Stomach smooth muscle (tissue), 2 donors: Measurements from ENCODE around the gene MRPL45.
"Not testable (repeated sequence)": the region's sequence is repeated elsewhere in the genome, so short reads cannot be mapped to it uniquely, and the experiment has no call there.

Experiments used
- H3K27ac ChIP-seq: one replicate; pipeline ENCODE4 v1.7.0; 2013; ENCODE audit warnings: mild to moderate bottlenecking, low read length, inconsistent platforms
- H3K27me3 ChIP-seq, 2 donors: one replicate each; pipeline ENCODE4 v1.7.0; 2013; ENCODE audit warnings: low read length in 2 of 2; ENCODE audit not compliant: insufficient read depth in 2 of 2, control insufficient read depth in 1 of 2
- H3K36me3 ChIP-seq, 2 donors: one replicate each; pipeline ENCODE4 v1.7.0; 2013; ENCODE audit warnings: low read length in 2 of 2; ENCODE audit not compliant: control insufficient read depth in 2 of 2, insufficient read depth in 2 of 2
- H3K4me1 ChIP-seq: one replicate; pipeline ENCODE4 v1.7.0; 2013; ENCODE audit warnings: low read length; ENCODE audit not compliant: control insufficient read depth, insufficient read depth
- H3K4me3 ChIP-seq, 2 donors: one replicate each; pipeline ENCODE4 v1.7.0; 2013; ENCODE audit warnings: low read length in 2 of 2
- H3K9ac ChIP-seq, 2 donors: one replicate each; pipeline ENCODE4 v1.7.0; 2013; ENCODE audit warnings: low read length in 2 of 2, mild to moderate bottlenecking in 1 of 2
- H3K9me3 ChIP-seq, 2 donors: one replicate each; pipeline ENCODE4 v1.7.0; 2013; ENCODE audit warnings: low read length in 2 of 2; ENCODE audit not compliant: control insufficient read depth in 2 of 2
- donor health status: healthy.
- donor health status: Pancreatic carcinoma.

MRPL45 gene

DNA sequence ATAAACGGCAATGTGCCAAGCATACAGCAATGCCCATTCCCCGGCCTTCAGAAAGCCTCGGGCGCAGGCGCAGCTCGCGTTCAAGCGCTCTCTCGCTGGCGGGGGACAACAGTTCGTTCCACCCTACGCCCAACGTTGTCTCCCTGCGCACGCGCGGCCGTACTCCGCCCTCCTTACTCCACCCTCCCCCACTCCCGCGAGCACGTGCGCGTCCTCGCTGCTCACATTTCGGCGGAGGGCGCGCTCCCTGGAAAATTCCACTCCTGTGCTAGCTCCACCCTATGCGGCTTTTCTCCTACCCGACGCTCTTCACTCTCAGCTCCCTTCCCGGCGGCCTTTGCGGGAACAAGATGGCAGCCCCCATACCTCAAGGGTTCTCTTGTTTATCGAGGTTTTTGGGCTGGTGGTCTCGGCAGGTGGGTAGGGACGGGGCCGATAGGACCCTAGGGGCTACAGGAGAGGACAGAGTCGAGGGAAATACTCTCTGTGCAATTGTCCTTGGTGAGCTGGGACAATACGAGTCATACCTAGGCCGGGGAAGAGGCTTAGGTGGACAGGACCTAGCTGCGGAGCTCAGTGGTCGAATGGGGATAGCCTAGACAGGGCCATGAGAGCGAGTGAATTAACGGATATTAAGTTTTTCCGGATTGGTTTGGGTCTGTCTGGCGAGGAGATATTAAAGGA is at the start of gene MRPL45:
MRPL45 (plus strand) TSS at position 335 of the 684 bp plus-strand sequence; CDS start at position 351, 16 bp downstream.
- not testable (repeated sequence) for H3K36me3 ChIP-seq, H3K27me3 ChIP-seq, H3K9me3 ChIP-seq, H3K4me1 ChIP-seq
- Histone ChIP-seq H3K9ac (peak within 1 kb of the TSS; percentile 73), H3K4me3 (peak within 1 kb of the TSS; percentile 66 to 78), H3K27ac (peak within 1 kb of the TSS; percentile 67)

DNA sequence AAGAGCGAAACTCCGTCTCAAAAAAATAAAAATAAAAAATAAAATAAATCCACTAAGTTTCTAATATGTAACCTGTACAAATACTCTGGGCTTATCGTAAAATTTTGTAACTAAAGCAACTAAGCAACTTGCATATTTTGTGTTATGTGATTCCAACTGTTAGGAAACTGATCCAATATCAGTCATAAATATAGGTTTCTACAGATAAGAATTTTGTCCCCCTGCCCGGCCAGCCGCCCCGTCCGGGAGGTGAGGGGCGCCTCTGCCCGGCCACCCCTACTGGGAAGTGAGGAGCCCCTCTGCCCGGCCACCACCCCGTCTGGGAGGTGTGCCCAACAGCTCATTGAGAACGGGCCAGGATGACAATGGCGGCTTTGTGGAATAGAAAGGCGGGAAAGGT is 43.8 kb upstream of the MRPL45 start:
- H3K27me3 ChIP-seq, H3K9me3 ChIP-seq, H3K4me3 ChIP-seq, H3K4me1 ChIP-seq, H3K9ac ChIP-seq, H3K36me3 ChIP-seq, H3K27ac ChIP-seq: not testable (repeated sequence)

DNA sequence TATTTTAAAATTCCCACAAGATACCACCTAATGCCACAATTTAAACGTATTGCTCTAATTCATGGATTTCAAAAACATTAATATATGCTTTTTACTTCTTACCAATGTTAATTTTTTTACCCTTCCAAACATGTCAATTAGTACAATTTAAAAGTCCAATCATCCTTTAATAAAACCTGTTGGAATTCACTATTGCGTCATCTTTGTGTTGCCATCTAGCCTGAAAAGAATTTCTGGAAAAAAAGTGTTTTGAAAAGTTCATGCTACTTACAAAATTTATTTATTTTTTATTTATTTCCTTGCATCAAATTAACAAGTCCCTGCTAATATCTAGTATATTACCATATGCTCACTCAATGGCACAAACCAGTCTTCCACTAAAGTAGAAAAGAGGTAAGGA is 42.6 kb upstream of the MRPL45 start:
- not testable (repeated sequence) for H3K27me3 ChIP-seq, H3K9me3 ChIP-seq, H3K4me3 ChIP-seq, H3K4me1 ChIP-seq, H3K9ac ChIP-seq, H3K36me3 ChIP-seq, H3K27ac ChIP-seq

DNA sequence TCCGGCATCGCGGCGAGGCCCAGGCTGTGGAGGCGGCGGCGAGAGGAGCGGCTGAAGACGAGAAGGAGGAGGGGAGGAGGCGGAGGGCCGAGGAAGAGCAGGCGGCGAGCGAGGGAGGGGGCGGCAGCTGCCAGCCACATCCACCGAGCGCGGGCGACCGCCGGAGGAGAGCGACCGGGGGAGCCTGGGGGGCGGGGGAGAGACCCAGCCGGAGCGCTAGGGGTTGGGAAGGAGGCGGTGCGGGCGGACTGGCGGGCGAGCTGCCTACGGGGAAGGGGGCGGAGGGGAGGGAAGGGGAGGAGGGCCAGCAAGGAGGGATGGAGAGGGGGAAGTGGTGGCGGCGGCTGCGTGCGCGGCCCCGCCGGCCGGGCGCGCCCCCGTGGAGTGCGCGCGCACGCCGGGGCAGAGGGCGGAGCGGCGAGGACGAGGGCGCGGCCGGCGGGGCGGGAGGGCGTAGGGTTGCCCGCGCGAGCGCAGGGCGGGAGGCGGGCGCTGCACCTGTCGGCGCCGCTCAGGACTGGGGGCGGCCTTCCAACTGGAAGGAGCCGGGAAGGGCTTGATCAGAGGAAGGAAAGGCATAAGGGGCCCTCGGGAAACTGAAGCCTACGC is 39.9 kb upstream of the MRPL45 start:
- H3K4me1 ChIP-seq, H3K9me3 ChIP-seq, H3K27me3 ChIP-seq, H3K36me3 ChIP-seq: not testable (repeated sequence)
- H3K4me3 ChIP-seq: peak overlapping the region in 1 of 2 donors; percentile 63
- H3K27ac ChIP-seq: peak overlapping the region; percentile 41
- peak overlapping the region in 1 of 2 donors; percentile 51 for H3K9ac ChIP-seq

DNA sequence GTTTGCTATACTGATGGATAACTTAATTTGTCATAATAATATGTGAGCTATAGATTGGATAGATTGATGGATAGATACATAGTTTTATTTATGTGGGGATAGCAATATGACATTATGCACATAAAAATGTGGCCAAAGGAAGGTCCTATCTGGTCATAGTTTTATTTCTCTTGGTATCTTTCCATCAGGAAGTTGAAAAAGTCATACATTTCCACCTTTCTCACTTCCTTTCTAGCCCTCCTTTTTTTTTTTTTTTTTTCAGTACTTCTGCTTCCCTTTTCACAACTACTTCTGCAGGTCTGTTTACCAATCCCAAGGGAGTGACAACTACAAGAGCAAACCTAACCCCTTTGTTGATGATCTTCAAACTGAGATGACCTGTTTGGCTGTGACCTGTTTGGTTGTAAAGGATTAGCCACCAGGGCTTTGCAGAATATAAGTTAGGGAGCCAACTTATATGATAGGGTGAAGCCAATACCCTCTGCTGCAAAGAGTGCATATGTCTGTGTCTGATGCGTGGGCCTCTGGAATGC is 30.9 kb upstream of the MRPL45 start:
- H3K9ac ChIP-seq, H3K9me3 ChIP-seq, H3K27me3 ChIP-seq, H3K27ac ChIP-seq, H3K4me1 ChIP-seq, H3K36me3 ChIP-seq, H3K4me3 ChIP-seq: not testable (repeated sequence)

DNA sequence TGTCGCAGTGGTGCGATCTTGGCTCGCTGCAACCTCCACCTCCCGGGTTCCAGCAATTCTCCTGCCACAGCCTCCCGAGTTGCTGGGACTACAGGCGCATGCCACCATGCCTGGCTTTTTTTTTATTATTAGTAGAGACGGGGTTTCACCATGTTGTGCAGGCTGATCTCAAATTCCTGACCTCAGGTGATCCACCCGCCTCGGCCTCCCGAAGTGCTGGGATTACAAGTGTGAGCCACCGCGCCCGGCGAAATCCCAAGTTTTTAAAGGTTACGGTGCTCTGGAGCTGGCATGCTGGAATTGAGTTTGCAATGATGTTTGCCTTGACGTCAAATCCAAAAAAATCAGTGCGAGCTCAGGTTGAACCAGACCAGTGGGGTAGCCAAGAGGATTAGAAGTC is 30.4 kb upstream of the MRPL45 start:
- not testable (repeated sequence) for H3K27me3 ChIP-seq, H3K9ac ChIP-seq, H3K9me3 ChIP-seq, H3K36me3 ChIP-seq, H3K4me3 ChIP-seq, H3K4me1 ChIP-seq, H3K27ac ChIP-seq

GRCh38 chr17:38268138-38268537 is 28.8 kb upstream of the MRPL45 start:
- H3K4me3 ChIP-seq, H3K27me3 ChIP-seq, H3K36me3 ChIP-seq, H3K4me1 ChIP-seq, H3K9ac ChIP-seq, H3K27ac ChIP-seq, H3K9me3 ChIP-seq: not testable (repeated sequence)

DNA sequence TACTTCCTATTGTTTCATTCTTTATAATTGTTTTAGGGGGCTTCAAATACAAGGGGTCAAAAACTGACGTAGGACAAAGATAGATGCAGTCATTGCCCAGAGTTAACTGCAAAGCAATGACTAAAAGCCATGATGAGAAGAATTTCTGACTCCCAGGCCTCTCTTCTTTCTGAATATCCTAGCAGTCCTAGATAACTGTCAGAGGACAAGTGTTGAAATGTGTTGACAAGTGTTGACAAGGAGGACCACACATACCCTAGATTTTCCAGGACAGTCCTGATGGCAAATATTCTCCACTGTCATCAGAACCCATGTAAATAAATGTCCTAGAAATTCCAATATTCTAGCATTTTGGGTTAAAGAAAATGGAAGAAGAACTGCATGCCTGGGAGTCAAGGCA is 27.9 kb upstream of the MRPL45 start:
- not testable (repeated sequence) for H3K36me3 ChIP-seq, H3K9me3 ChIP-seq, H3K27ac ChIP-seq, H3K9ac ChIP-seq, H3K4me3 ChIP-seq, H3K4me1 ChIP-seq, H3K27me3 ChIP-seq

DNA sequence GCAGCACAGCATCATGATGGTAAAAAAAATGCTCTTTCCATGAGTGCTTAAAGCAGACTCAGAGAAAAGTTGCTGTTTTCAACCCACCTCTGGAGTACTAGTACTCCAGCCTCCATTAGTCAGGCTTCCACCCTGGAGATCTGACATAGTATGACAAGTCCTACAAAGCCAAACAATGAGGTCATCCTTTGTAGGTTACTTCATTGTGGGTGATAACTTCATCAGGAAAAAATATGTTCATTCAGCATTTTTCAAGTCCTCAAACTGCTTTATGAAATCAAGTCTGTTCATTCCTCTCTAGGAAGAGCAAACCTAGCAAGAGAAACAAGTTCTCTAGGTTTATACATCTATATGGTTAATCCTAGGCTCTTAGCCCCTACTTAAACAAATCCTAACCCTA is 27.4 kb upstream of the MRPL45 start:
- not testable (repeated sequence) for H3K9ac ChIP-seq, H3K4me3 ChIP-seq, H3K36me3 ChIP-seq, H3K9me3 ChIP-seq, H3K4me1 ChIP-seq, H3K27ac ChIP-seq, H3K27me3 ChIP-seq

GRCh38 chr17:38285994-38286393 is 11.0 kb upstream of the MRPL45 start:
- not testable (repeated sequence) for H3K4me1 ChIP-seq, H3K9me3 ChIP-seq, H3K36me3 ChIP-seq, H3K27ac ChIP-seq, H3K27me3 ChIP-seq, H3K9ac ChIP-seq, H3K4me3 ChIP-seq

DNA sequence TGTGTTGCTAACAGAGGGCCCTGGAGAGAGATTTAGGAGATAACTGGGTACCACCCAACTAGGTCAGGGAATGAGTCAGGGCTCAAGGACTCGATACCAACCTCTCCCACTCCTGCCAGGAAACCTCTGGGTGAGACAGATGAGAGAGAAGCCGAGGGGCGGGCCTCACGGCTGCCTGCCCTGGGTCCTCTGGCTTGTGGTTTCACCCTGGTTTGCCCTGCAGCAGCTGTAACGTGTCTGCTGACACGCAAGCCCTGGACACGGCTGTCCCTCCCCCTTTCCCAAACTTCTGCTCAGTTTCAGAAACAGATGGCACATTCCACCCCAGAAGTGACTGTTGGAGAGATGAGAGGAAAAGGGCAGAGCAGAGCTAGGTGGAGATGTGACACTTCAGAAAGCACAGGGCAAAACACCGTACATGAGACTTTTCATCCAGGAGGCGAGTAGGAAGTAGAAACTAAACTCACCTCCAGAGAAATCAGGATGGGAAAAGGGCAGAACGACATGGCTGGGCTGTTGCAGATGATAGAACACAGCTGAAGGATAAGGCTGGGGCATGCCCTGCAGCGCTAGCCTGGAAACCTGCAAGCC is 10.4 kb upstream of the MRPL45 start:
- H3K4me3 ChIP-seq: peak overlapping the region in 1 of 2 donors; percentile 44
- H3K27ac ChIP-seq, H3K4me1 ChIP-seq, H3K9me3 ChIP-seq, H3K36me3 ChIP-seq, H3K27me3 ChIP-seq, H3K9ac ChIP-seq: not testable (repeated sequence)
